Caco-2 (cell line): ENCODE measurements around the gene ZNF556. TPM values are rescaled to one million over a fixed set of nuclear protein-coding genes. Genes with fewer than 3 reads are reported as not detected.

Source experiments
- BruUV-seq: library from RNA; stranded (reverse); fragments of 400-500 nt; replicated peaks from 2 replicates; lab custom pipeline; 2021; lab: Mats Ljungman, UMichigan
- CTCF ChIA-PET: fragments of 300-600 bp; sonication (Branson Sonifier 250); formaldehyde crosslinking; loops from one replicate; lab custom pipeline; 2022; ENCODE audit warnings: antibody characterized with exemption; lab: Charles Lee
- POLR2A ChIA-PET: fragments of 300-600 bp; sonication (Branson Sonifier 250); formaldehyde crosslinking; loops from one replicate; lab custom pipeline; 2022; ENCODE audit warnings: antibody characterized with exemption; lab: Charles Lee
- DNase-seq, 2 experiments: peaks; one replicate each; pipeline versions ENCODE4 v3.0.0 to v3.0.0-alpha.2; 2020 to 2022
- H3K27me3 ChIP-seq: replicated peaks from 2 replicates; pipeline ENCODE4 v1.6.0; 2011; ENCODE audit warnings: low read length; ENCODE audit not compliant: control insufficient read depth, insufficient read depth
- H3K36me3 ChIP-seq: 2 replicates; pipeline ENCODE4 v1.5.1; 2011; ENCODE audit warnings: low read length; ENCODE audit not compliant: control insufficient read depth, insufficient read depth
- H3K4me1 ChIP-seq: fragments of 250-450 bp; sonication (Bioruptor Pico); 2 replicates; pipeline ENCODE4 v1.5.1; 2020; ENCODE audit warnings: mild to moderate bottlenecking
- H3K4me3 ChIP-seq: 2 replicates; pipeline ENCODE4 v1.5.1; 2011; ENCODE audit warnings: low read depth, mild to moderate bottlenecking, control low read depth, low read length
- H3K9me3 ChIP-seq: fragments of 250-450 bp; sonication (Bioruptor Pico); 2 replicates; pipeline ENCODE4 v1.5.1; 2020; ENCODE audit warnings: mild to moderate bottlenecking, moderate library complexity
- H3K27ac Mint-ChIP-seq: one replicate; pipeline ENCODE4 v1.8.0; 2022; ENCODE audit warnings: mixed read lengths; ENCODE audit not compliant: unreplicated experiment
- H3K27me3 Mint-ChIP-seq: one replicate; pipeline ENCODE4 v1.8.0; 2022; ENCODE audit warnings: mixed read lengths; ENCODE audit not compliant: insufficient read depth, unreplicated experiment
- H3K36me3 Mint-ChIP-seq: one replicate; pipeline ENCODE4 v1.8.0; 2022; ENCODE audit warnings: mild to moderate bottlenecking, mixed read lengths; ENCODE audit not compliant: insufficient read depth, unreplicated experiment
- H3K4me1 Mint-ChIP-seq: one replicate; pipeline ENCODE4 v1.8.0; 2022; ENCODE audit warnings: low read depth, mixed read lengths; ENCODE audit not compliant: unreplicated experiment
- H3K4me3 Mint-ChIP-seq: one replicate; pipeline ENCODE4 v1.8.0; 2022; ENCODE audit warnings: mild to moderate bottlenecking, moderate library complexity, mixed read lengths; ENCODE audit not compliant: unreplicated experiment
- H3K9me3 Mint-ChIP-seq: one replicate; pipeline ENCODE4 v1.8.0; 2022; ENCODE audit warnings: mixed read lengths; ENCODE audit not compliant: unreplicated experiment
- intact Hi-C: fragments of 100-400 bp; cut with micrococcal nuclease; formaldehyde crosslinking; loops from one replicate; pipeline ENCODE4 v1.10.0; 2022; ENCODE audit not compliant: unreplicated experiment
- total RNA-seq: library from RNA; stranded (reverse); gene quantifications from 2 replicates; pipeline ENCODE4 v1.2.3, GENCODE V29; 2022
- TF ChIP-seq, protein P1 (sequence below), 2 experiments: fragments of 200-600 bp in 1 of 2; IDR thresholded peaks; 1 replicate in 1 of 2; 2 replicates in 1 of 2; pipeline versions ENCODE4 v1.5.1 to v1.8.0; 2011 to 2022; ENCODE audit warnings: antibody characterized with exemption in 1 of 2, control low read depth in 1 of 2, inconsistent platforms in 1 of 2, low read depth in 1 of 2, low read length in 1 of 2, mild to moderate bottlenecking in 1 of 2, moderate library complexity in 1 of 2; ENCODE audit not compliant: insufficient read depth in 1 of 2, severe bottlenecking in 1 of 2, unreplicated experiment in 1 of 2

The ZNF556 gene
- total RNA-seq, 1 experiment from 2014 or later: 0.57 TPM

DNA sequence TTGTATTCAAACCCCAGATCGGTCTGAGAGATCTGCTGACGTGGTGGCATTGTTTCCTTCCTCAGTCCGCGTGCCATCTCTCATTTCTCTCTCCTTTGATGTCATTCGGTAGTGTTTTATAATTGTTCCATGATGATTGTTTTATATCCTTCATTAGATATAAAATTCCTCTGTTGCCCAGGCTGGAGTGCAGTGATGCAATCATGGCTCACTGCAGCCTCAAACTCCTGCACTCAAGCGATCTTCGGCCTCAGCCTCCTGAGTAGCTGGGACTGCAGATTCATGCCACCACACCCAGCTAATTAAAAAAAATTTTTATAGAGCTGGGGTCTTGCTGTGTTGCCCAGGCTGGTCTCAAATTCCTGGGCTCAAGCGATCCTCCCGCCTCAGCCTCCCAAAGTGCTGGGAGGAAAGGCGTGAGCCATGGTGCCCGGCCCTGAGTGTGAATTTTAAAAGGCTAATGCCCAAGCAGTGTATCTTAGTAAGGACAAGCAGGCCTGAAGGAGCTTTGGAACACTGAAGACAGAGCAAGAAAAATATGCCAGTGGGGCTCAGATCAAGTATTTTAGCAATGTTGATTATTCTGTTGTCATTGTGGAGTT, 38.9 kb downstream of the ZNF556 start:
- H3K9me3 ChIP-seq: peaks cover 5% of the 10 kb centered on the region; the same call in 1 of the 2 replicates
- TF ChIP-seq, protein P1, sequence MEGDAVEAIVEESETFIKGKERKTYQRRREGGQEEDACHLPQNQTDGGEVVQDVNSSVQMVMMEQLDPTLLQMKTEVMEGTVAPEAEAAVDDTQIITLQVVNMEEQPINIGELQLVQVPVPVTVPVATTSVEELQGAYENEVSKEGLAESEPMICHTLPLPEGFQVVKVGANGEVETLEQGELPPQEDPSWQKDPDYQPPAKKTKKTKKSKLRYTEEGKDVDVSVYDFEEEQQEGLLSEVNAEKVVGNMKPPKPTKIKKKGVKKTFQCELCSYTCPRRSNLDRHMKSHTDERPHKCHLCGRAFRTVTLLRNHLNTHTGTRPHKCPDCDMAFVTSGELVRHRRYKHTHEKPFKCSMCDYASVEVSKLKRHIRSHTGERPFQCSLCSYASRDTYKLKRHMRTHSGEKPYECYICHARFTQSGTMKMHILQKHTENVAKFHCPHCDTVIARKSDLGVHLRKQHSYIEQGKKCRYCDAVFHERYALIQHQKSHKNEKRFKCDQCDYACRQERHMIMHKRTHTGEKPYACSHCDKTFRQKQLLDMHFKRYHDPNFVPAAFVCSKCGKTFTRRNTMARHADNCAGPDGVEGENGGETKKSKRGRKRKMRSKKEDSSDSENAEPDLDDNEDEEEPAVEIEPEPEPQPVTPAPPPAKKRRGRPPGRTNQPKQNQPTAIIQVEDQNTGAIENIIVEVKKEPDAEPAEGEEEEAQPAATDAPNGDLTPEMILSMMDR (IDR thresholded peaks at IDR 0.05; ENCODE audit: insufficient read depth in 1 of 2, low read depth in 1 of 2, low read length in 1 of 2, severe bottlenecking in 1 of 2, unreplicated experiment in 1 of 2): no peak
- Mint-ChIP-seq H3K27me3 (no peaks in the 10 kb centered on the region), H3K27ac (no peak overlapping the region), H3K9me3 (peaks cover 7% of the 10 kb centered on the region), H3K4me3 (no peak overlapping the region), H3K36me3 (peaks cover 12% of the 10 kb centered on the region), H3K4me1 (no peaks in the 10 kb centered on the region)
- ChIA-PET CTCF (interaction anchor here (0.9 kb wide), 1 partner anchor 45 kb away, joined by 3 read pairs; no protein-coding TSS in a partner anchor), POLR2A (no interaction called here)
- H3K4me1 ChIP-seq: peaks cover 4% of the 10 kb centered on the region; the same call in 1 of the 2 replicates
- intact Hi-C loops: no loop called here
- no peaks in the 10 kb centered on the region for H3K27me3 ChIP-seq
- H3K4me3 ChIP-seq: no peak overlapping the region
- no peak for DNase-seq
- no peaks in the 10 kb centered on the region; the same call in 1 of the 2 replicates for H3K36me3 ChIP-seq
- no TSS peak for BruUV-seq

DNA sequence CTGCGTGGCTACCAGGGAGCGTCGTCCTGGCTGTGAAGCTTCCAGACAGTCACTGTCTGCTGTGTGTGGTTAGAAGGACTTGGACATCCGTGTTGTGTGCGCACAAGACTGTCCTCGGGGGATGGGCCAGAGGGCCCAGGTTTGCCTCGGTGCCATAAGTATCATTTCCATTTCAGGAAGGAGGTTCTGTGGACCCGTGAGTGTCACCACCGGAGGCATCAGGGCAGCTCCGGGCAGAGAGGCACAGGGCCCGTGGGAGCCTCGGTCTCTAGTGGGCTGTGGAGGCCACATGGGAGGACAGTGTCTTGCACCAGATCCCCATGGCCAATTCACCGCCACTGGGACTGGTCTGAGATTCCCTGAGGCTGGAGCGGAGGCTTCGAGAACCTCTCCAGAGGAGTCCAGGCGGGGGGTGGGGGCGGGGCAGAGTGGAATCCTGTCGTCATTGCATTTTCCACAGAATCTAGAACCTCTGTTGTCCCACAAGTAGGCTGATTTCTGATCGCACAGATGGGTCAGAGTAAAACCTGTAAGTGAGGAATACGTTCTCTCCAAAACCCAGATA, 39.6 kb downstream of the ZNF556 start:
- no peaks in the 10 kb centered on the region for H3K27me3 ChIP-seq
- no TSS peak for BruUV-seq
- peaks cover 13% of the 10 kb centered on the region for H3K9me3 Mint-ChIP-seq
- no peaks in the 10 kb centered on the region for H3K4me1 Mint-ChIP-seq
- H3K4me1 ChIP-seq: peaks cover 4% of the 10 kb centered on the region; the same call in 1 of the 2 replicates
- H3K36me3 ChIP-seq: no peaks in the 10 kb centered on the region; the same call in 1 of the 2 replicates
- no peak overlapping the region for H3K27ac Mint-ChIP-seq
- intact Hi-C loops: no loop called here
- H3K4me3 ChIP-seq: no peak overlapping the region
- TF ChIP-seq, protein P1 (IDR thresholded peaks at IDR 0.05; ENCODE audit: insufficient read depth in 1 of 2, low read depth in 1 of 2, low read length in 1 of 2, severe bottlenecking in 1 of 2, unreplicated experiment in 1 of 2): no peak
- DNase-seq: no peak
- no peak overlapping the region for H3K4me3 Mint-ChIP-seq
- H3K36me3 Mint-ChIP-seq: peaks cover 15% of the 10 kb centered on the region
- H3K9me3 ChIP-seq: peaks cover 6% of the 10 kb centered on the region; the same call in 1 of the 2 replicates
- POLR2A ChIA-PET: no interaction called here
- CTCF ChIA-PET: interaction anchor here (0.9 kb wide), 1 partner anchor 44 kb away, joined by 3 read pairs; no protein-coding TSS in a partner anchor
- no peaks in the 10 kb centered on the region for H3K27me3 Mint-ChIP-seq

DNA sequence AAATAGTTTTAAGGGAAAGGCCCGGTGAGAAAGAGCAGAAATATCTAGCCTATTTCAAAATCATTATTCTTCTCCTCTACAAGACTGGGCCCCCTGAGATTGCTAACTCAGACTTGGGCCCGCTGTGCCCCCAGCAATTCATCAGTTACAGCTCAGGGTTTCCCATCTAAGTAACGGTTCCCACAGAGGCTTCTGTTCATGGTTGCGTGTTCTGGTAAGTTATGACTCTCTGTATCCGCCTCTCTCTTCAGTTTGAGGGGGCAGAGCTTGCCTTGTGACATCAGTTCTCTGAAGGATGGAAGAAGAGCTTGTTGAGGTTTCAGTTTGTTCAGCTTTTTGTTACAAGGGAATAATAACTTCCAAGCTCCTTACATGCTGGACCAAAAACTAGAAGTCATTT, 45.2 kb downstream of the ZNF556 start:
- ChIA-PET POLR2A (no interaction called here), CTCF (no interaction called here)
- Histone ChIP-seq H3K4me1 (no peaks in the 10 kb centered on the region), H3K36me3 (peaks cover 6% of the 10 kb centered on the region), H3K4me3 (no peak overlapping the region), H3K27me3 (no peaks in the 10 kb centered on the region), H3K9me3 (peaks cover 10% of the 10 kb centered on the region; the same call in 1 of the 2 replicates)
- no TSS peak for BruUV-seq
- Mint-ChIP-seq H3K36me3 (peaks cover 44% of the 10 kb centered on the region), H3K4me3 (no peak overlapping the region), H3K27ac (no peak overlapping the region), H3K27me3 (no peaks in the 10 kb centered on the region), H3K9me3 (peaks cover 25% of the 10 kb centered on the region), H3K4me1 (no peaks in the 10 kb centered on the region)
- intact Hi-C loops: no loop called here
- no peak for DNase-seq
- TF ChIP-seq, protein P1 (IDR thresholded peaks at IDR 0.05; ENCODE audit: insufficient read depth in 1 of 2, low read depth in 1 of 2, low read length in 1 of 2, severe bottlenecking in 1 of 2, unreplicated experiment in 1 of 2): no peak
